C4-2B (cell line): ENCODE measurements around the gene RGS10.

ENCODE experiments used
- H3K27ac ChIP-seq: fragments of 450-650 bp; 2 replicates; pipeline ENCODE4 v1.5.1; 2017
- CTCF ChIP-seq: fragments of 450-650 bp; conservative IDR thresholded peaks from 2 replicates; pipeline ENCODE4 v1.5.1; 2017; ENCODE audit warnings: mild to moderate bottlenecking
- ZFX ChIP-seq: fragments of 450-650 bp; IDR thresholded peaks from 2 replicates; pipeline ENCODE4 v1.6.1; 2017

The RGS10 gene

GRCh38 chr10:119526621-119527592 is 15.6 kb downstream of the RGS10 start:
- no peak for TF ChIP-seq CTCF
- no peak for TF ChIP-seq ZFX
- H3K27ac ChIP-seq, result no peak overlapping the region

- H3K27ac ChIP-seq, result no peak overlapping the region
- TF ChIP-seq CTCF (no peak), ZFX (no peak)
Observed at GRCh38 chr10:119526149-119526548, 16.4 kb downstream of the RGS10 start.

GRCh38 chr10:119525116-119525515 is 17.4 kb downstream of the RGS10 start:
- no peak for TF ChIP-seq ZFX
- no peak for TF ChIP-seq CTCF

GRCh38 chr10:119524720-119525070 is 17.8 kb downstream of the RGS10 start:
- TF ChIP-seq ZFX (no peak), CTCF (no peak)
- no peak overlapping the region for H3K27ac ChIP-seq

More at GRCh38 chr10:119525116-119525515, 17.4 kb downstream of the RGS10 start:
- no peak overlapping the region for H3K27ac ChIP-seq

GRCh38 chr10:119523895-119524719 is 18.4 kb downstream of the RGS10 start:
- H3K27ac ChIP-seq, result no peak overlapping the region
- TF ChIP-seq CTCF (no peak), ZFX (no peak)

GRCh38 chr10:119522747-119523426 is 19.6 kb downstream of the RGS10 start:
- H3K27ac ChIP-seq, result no peak overlapping the region

More at GRCh38 chr10:119522747-119523426, 19.6 kb downstream of the RGS10 start:
- TF ChIP-seq CTCF (no peak), ZFX (no peak)
